SHP77 (cell line): Measurements from ENCODE around the gene PRDX2.
"Not testable (repeated sequence)": the region's sequence is repeated elsewhere in the genome, so short reads cannot be mapped to it uniquely, and the experiment has no call there.

Source experiments
- DNase-seq, 2 experiments: peaks; one replicate each; lab custom pipeline; 2025; lab: John Stamatoyannopoulos, UW

Gene PRDX2

GRCh38 chr19:12801466-12802266 lies at the start of gene PRDX2, which contains the start of gene THSD8:
TSS of gene PRDX2 (minus strand) at chr19:12801800. CDS start at chr19:12801261, 539 bp downstream.
TSS of gene THSD8 (plus strand) at chr19:12802069. CDS start at chr19:12802072, 3 bp downstream.
- peak; percentile 79 to 85 for DNase-seq

- peak; percentile 59 to 70 for DNase-seq
These were observed 45.8 kb upstream of the PRDX2 start for GRCh38 chr19:12847159-12848139.

GRCh38 chr19:12846613-12847012 lies 45.0 kb upstream of the PRDX2 start:
- not testable (repeated sequence) for DNase-seq

- DNase-seq, result no peak
These were observed 42.6 kb upstream of the PRDX2 start for GRCh38 chr19:12843999-12844732.

- no peak for DNase-seq
These were observed 41.7 kb upstream of the PRDX2 start for GRCh38 chr19:12843328-12843727.

GRCh38 chr19:12842511-12842910 lies 40.9 kb upstream of the PRDX2 start:
- no peak for DNase-seq

GRCh38 chr19:12841094-12841493 lies 39.5 kb upstream of the PRDX2 start:
- DNase-seq, result no peak

- peak; percentile 27 to 57 for DNase-seq
These were observed 38.8 kb upstream of the PRDX2 start for GRCh38 chr19:12840091-12841079.

GRCh38 chr19:12838886-12839756 lies 37.5 kb upstream of the PRDX2 start:
- DNase-seq, result peak; percentile 25 to 34

- DNase-seq, result peak; percentile 14 to 73
These were observed 36.7 kb upstream of the PRDX2 start, which contains the start of gene MAST1 for GRCh38 chr19:12838182-12838885. TSS of gene MAST1 (plus strand) at chr19:12838515. CDS start at chr19:12838573, 58 bp downstream.

- no peak for DNase-seq
These were observed 35.6 kb upstream of the PRDX2 start for GRCh38 chr19:12837225-12837624.

- no peak for DNase-seq
These were observed 34.9 kb upstream of the PRDX2 start for GRCh38 chr19:12836529-12836863.

- peak; percentile 28 to 77 for DNase-seq
These were observed 33.6 kb upstream of the PRDX2 start for GRCh38 chr19:12834976-12835757.

- no peak for DNase-seq
These were observed 33.0 kb upstream of the PRDX2 start, which contains the start of gene RTBDN for GRCh38 chr19:12834566-12834943. TSS of gene RTBDN (minus strand) at chr19:12834579. CDS start at chr19:12829979, 4,600 bp downstream.

- peak; percentile 43 to 62 for DNase-seq
These were observed 32.4 kb upstream of the PRDX2 start for GRCh38 chr19:12833738-12834565.

- no peak for DNase-seq
These were observed 31.8 kb upstream of the PRDX2 start for GRCh38 chr19:12833418-12833737.

- DNase-seq, result peak in 1 of 2 experiments; percentile 3
These were observed 26.9 kb upstream of the PRDX2 start for GRCh38 chr19:12828494-12828893.
